HUES64 (cell line): ENCODE measurements around the gene TUBB2A.
"Not testable (repeated sequence)": the region's sequence is repeated elsewhere in the genome, so short reads cannot be mapped to it uniquely, and the experiment has no call there.

Source experiments
- H3K27ac ChIP-seq: 2 replicates; pipeline ENCODE4 v1.7.0; 2013; ENCODE audit warnings: low read depth, low read length, inconsistent platforms
- H3K27me3 ChIP-seq: 2 replicates; pipeline ENCODE4 v1.6.1; 2013; ENCODE audit warnings: mild to moderate bottlenecking, low read length; ENCODE audit not compliant: insufficient read depth
- H3K36me3 ChIP-seq: 2 replicates; pipeline ENCODE4 v1.6.1; 2013; ENCODE audit warnings: mild to moderate bottlenecking, low read length; ENCODE audit not compliant: insufficient read depth
- H3K4me1 ChIP-seq: 2 replicates; pipeline ENCODE4 v1.6.1; 2013; ENCODE audit warnings: mild to moderate bottlenecking, low read length, moderate library complexity; ENCODE audit not compliant: insufficient read depth
- H3K4me3 ChIP-seq: 2 replicates; pipeline ENCODE4 v1.5.1; 2013; ENCODE audit warnings: mild to moderate bottlenecking, low read length, moderate library complexity
- H3K9ac ChIP-seq: 2 replicates; pipeline ENCODE4 v1.6.1; 2013; ENCODE audit warnings: mild to moderate bottlenecking, low read depth, low read length
- H3K9me3 ChIP-seq: 2 replicates; pipeline ENCODE4 v1.6.1; 2013; ENCODE audit warnings: low read depth, low read length; ENCODE audit not compliant: insufficient read depth
- WGBS: fragments of 150-250, 120-280 bp; methylation state at CpG from one replicate; pipeline ENCODE4 v1.1.7; 2013; ENCODE audit warnings: missing lambda C conversion rate; 5-methylcytosine and 5-hydroxymethylcytosine counted together

TUBB2A gene

DNA sequence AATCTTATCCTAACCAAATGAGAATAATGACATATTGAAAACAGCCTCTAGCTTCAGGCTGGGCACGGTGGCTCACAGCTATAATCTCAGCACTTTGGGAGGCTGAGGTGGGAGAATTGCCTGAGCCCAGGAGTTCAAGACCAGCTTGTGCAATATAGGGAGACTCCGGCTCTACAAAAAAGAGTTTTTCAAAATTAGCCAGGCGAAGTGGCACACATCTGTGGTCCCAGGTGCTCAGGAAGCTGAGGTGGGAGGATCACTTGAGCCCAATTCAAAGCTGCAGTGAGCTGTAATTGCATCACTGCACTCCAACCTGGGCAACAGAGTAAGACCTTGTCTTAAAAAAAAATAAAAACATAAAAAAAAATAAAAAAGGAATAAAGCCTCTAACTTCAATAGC lies 4.7 kb downstream of the TUBB2A start:
- 84% methylated on average over 3 of the region's 3 CpGs for WGBS
- Histone ChIP-seq H3K4me3 (no peak overlapping the region), H3K9me3 (no peaks in the 10 kb centered on the region), H3K36me3 (peaks cover 68% of the 10 kb centered on the region), H3K27me3 (no peaks in the 10 kb centered on the region), H3K27ac (no peak overlapping the region), H3K9ac (no peak overlapping the region), H3K4me1 (no peaks in the 10 kb centered on the region)

- H3K4me3 ChIP-seq = no peak overlapping the region
- no peaks in the 10 kb centered on the region; the same call in 1 of the 2 replicates for H3K9me3 ChIP-seq
- 89% methylated on average over 5 of the region's 5 CpGs for WGBS
- peaks cover 77% of the 10 kb centered on the region for H3K36me3 ChIP-seq
- peak overlapping the region; percentile 5; the same call in 1 of the 2 replicates for H3K27ac ChIP-seq
- H3K27me3 ChIP-seq = no peaks in the 10 kb centered on the region
- no peaks in the 10 kb centered on the region for H3K4me1 ChIP-seq
- no peak overlapping the region for H3K9ac ChIP-seq
These were observed 5.7 kb downstream of the TUBB2A start for GRCh38 chr6:3151691-3152090.

GRCh38 chr6:3147914-3148757 lies 9.2 kb downstream of the TUBB2A start:
- Histone ChIP-seq H3K27me3 (no peaks in the 10 kb centered on the region), H3K4me3 (no peak overlapping the region), H3K9me3 (no peaks in the 10 kb centered on the region; the same call in 1 of the 2 replicates), H3K9ac (no peak overlapping the region), H3K27ac (no peak overlapping the region), H3K4me1 (peaks cover 5% of the 10 kb centered on the region; the same call in 1 of the 2 replicates), H3K36me3 (peaks cover 70% of the 10 kb centered on the region)
- 91% methylated on average over 6 of the region's 6 CpGs for WGBS

- 90% methylated on average over 8 of the region's 8 CpGs for WGBS
- H3K4me1 ChIP-seq = peaks cover 6% of the 10 kb centered on the region; the same call in 1 of the 2 replicates
- H3K36me3 ChIP-seq = peaks cover 67% of the 10 kb centered on the region
- no peak overlapping the region for H3K4me3 ChIP-seq
- H3K27me3 ChIP-seq = no peaks in the 10 kb centered on the region
- no peaks in the 10 kb centered on the region; the same call in 1 of the 2 replicates for H3K9me3 ChIP-seq
- no peak overlapping the region for H3K27ac ChIP-seq
- no peak overlapping the region for H3K9ac ChIP-seq
These were observed 12.8 kb downstream of the TUBB2A start for GRCh38 chr6:3144571-3144970.

DNA sequence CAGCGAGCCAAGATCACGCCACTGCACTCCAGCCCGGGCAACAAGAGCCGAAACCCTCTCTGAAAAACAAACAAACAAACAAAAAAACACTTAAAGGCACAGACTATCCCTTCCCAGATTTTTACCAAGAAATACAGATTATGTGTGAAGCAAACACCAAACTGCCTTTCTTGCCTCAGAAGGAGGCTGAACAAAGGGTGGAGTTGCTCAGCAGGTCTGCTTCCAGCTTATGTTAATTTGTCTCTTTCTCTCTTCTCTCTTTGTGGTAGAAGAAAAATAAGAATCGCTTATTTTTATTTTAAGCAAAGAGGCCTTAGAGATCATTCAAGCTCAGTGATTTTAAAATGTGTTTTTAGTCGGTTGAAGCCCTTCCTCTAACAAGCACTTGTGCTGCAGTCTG lies 14.2 kb downstream of the TUBB2A start:
- H3K36me3 ChIP-seq = peaks cover 69% of the 10 kb centered on the region
- H3K9ac ChIP-seq = no peak overlapping the region
- peak overlapping the region; percentile 54; the same call in 1 of the 2 replicates for H3K27ac ChIP-seq
- no peak overlapping the region for H3K4me3 ChIP-seq
- H3K4me1 ChIP-seq = peaks cover 6% of the 10 kb centered on the region; the same call in 1 of the 2 replicates
- no peaks in the 10 kb centered on the region for H3K27me3 ChIP-seq
- WGBS = 68% methylated on average over 6 of the region's 6 CpGs
- no peaks in the 10 kb centered on the region; the same call in 1 of the 2 replicates for H3K9me3 ChIP-seq

GRCh38 chr6:3142536-3142935 lies 14.8 kb downstream of the TUBB2A start:
- no peak overlapping the region for H3K9ac ChIP-seq
- no peaks in the 10 kb centered on the region for H3K27me3 ChIP-seq
- peaks cover 69% of the 10 kb centered on the region for H3K36me3 ChIP-seq

DNA sequence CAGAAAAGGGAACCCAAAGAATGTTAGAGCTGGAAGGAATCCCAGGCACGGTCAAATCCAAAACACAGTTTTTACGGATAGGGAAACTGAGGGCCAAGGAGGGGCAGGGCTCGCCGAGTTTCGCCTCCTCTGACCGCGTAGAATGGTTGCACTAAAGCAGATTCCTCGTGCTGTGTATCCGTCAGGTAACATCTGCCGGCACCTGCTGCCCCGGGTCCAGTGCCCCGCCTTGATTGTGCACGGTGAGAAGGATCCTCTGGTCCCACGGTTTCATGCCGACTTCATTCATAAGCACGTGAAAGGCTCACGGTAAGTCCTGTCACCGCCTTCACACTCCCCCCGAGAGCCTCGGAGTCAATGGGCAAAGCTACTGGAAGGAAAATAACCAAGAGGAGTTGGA lies 17.1 kb downstream of the TUBB2A start:
- 94% methylated on average over 20 of the region's 20 CpGs for WGBS
- H3K27me3 ChIP-seq = no peaks in the 10 kb centered on the region
- no peak overlapping the region for H3K9ac ChIP-seq
- H3K36me3 ChIP-seq = peaks cover 84% of the 10 kb centered on the region
- H3K9me3 ChIP-seq = no peaks in the 10 kb centered on the region
- H3K4me1 ChIP-seq = peaks cover 18% of the 10 kb centered on the region
- H3K27ac ChIP-seq = no peak overlapping the region
- H3K4me3 ChIP-seq = no peak overlapping the region

More at GRCh38 chr6:3142536-3142935, 14.8 kb downstream of the TUBB2A start:
- peaks cover 6% of the 10 kb centered on the region; the same call in 1 of the 2 replicates for H3K4me1 ChIP-seq
- peak overlapping the region; percentile 23; the same call in 1 of the 2 replicates for H3K27ac ChIP-seq
- no peaks in the 10 kb centered on the region; the same call in 1 of the 2 replicates for H3K9me3 ChIP-seq
- H3K4me3 ChIP-seq = no peak overlapping the region

DNA sequence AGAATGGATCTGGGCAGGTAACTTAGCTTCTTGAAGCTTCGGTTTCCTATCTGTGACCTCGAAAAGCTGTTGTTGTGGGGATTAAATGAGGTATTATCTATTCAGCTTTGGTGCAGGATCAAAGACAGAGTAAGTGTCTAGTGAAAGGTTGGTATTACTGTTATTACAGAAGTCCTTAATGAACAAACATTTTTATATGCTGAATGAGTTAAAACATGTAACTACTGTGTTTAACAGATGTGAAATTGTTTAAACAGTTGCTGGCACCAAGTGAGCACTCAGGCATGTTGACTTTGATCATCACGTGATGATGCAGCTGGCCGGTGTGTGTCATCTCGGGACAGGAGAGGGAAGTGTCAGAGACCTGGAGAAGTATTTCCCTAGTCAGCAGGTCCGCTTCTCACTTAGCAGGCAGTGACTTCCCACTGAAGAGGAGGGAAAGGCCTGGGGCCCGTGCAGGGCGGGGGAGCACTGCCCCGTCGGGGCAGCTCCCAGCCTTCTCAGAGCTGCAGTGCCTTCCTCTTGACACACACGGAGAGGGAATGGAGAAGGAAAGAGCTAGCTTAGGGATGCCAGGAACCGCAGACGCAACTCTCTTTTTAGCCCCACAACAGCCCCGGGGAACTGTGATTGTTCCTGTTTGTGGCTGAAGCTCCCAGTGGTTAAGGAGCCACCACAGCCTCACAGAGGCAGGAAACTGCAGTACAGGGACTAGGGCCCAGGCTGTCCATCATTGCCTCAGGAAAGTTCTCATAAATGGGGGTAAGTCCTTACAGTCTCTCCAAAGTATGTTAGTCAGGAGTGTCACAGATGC lies 18.0 kb downstream of the TUBB2A start:
- Histone ChIP-seq H3K4me1 (peaks cover 18% of the 10 kb centered on the region), H3K9me3 (no peaks in the 10 kb centered on the region), H3K27ac (no peak overlapping the region), H3K27me3 (no peaks in the 10 kb centered on the region), H3K4me3 (no peak overlapping the region), H3K9ac (no peak overlapping the region), H3K36me3 (peaks cover 84% of the 10 kb centered on the region)
- 87% methylated on average over 14 of the region's 14 CpGs for WGBS

DNA sequence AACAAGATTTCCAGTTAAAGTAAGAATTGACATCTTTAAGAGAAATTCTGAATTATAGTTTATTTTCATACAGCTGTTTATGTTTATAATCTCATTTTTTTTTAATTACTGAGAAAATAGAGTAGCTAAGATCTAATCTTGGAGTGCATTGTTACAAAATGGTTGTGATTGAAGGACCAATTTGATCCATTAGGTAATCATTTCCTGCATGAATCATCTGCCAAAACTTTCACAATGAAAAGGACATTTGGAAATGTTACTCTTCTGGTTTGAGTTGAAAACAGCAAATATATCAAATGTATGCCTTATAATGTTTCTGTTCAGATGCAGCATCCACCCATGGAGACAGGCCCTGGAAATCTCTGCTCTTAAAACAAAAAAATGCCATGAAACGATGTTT lies 19.0 kb downstream of the TUBB2A start:
- H3K4me3 ChIP-seq = no peak overlapping the region
- H3K27me3 ChIP-seq = no peaks in the 10 kb centered on the region
- H3K4me1 ChIP-seq = peaks cover 15% of the 10 kb centered on the region
- H3K36me3 ChIP-seq = peaks cover 87% of the 10 kb centered on the region
- no peak overlapping the region for H3K9ac ChIP-seq
- no peak overlapping the region for H3K27ac ChIP-seq
- WGBS = 97% methylated on average over 1 of the region's 1 CpG
- no peaks in the 10 kb centered on the region for H3K9me3 ChIP-seq

- H3K9ac ChIP-seq, H3K9me3 ChIP-seq, H3K27ac ChIP-seq, H3K27me3 ChIP-seq, H3K4me3 ChIP-seq: not testable (repeated sequence)
- peaks cover 88% of the 10 kb centered on the region for H3K36me3 ChIP-seq
- 95% methylated on average over 6 of the region's 6 CpGs for WGBS
- peaks cover 16% of the 10 kb centered on the region for H3K4me1 ChIP-seq
These were observed 19.5 kb downstream of the TUBB2A start for GRCh38 chr6:3137873-3138272.
